ENCODE measurements around the gene PDCL2. TPM values are rescaled to one million over a fixed set of nuclear protein-coding genes. Genes with fewer than 3 reads are reported as not detected.
"Not testable (repeated sequence)": the region's sequence is repeated elsewhere in the genome, so short reads cannot be mapped to it uniquely, and the experiment has no call there.

The PDCL2 gene
- total and polyA plus RNA-seq, 9 donors = not detected

GRCh38 chr4:55600640-55601039 lies 8.6 kb upstream of the PDCL2 start:
- no peak for DNase-seq
- H3K4me1 ChIP-seq (ENCODE audit: control insufficient read depth, insufficient read depth, low read length) = peaks cover 3% of the 10 kb centered on the region
- no peaks in the 10 kb centered on the region for H3K9me3 ChIP-seq (replicated peaks; ENCODE audit: control insufficient read depth, low read depth, low read length)
- no peak overlapping the region for H3K4me3 ChIP-seq (ENCODE audit: low read length)
- H3K27ac ChIP-seq (ENCODE audit: low read length) = no peak overlapping the region
- no peaks in the 10 kb centered on the region for H3K36me3 ChIP-seq (ENCODE audit: control insufficient read depth, insufficient read depth, low read length)
- H3K27me3 ChIP-seq (ENCODE audit: control insufficient read depth, insufficient read depth, low read length) = no peaks in the 10 kb centered on the region

DNA sequence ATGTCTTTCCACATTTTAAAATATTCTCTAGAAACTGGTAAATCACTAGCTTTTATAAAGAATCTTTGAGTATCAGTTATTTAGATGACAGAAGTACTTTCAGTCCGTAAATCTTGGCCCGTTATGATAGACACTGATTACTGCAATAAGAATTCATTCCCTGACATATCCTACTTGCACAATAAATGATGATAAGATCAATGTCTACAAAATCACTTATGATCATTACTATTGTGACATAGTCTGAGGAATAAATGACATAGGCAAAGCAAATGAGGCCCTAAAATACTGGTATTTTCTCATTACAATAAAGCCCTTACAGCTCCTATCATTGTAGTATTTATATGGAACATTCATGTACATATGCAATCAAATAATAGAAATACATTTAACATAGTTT lies 6.6 kb upstream of the PDCL2 start:
- DNase-seq = no peak
- Histone ChIP-seq H3K4me3 (ENCODE audit: low read length) (no peak overlapping the region), H3K27me3 (ENCODE audit: control insufficient read depth, insufficient read depth, low read length) (no peaks in the 10 kb centered on the region), H3K4me1 (ENCODE audit: control insufficient read depth, insufficient read depth, low read length) (no peaks in the 10 kb centered on the region), H3K36me3 (ENCODE audit: control insufficient read depth, insufficient read depth, low read length) (no peaks in the 10 kb centered on the region), H3K27ac (ENCODE audit: low read length) (no peak overlapping the region), H3K9me3 (replicated peaks; ENCODE audit: control insufficient read depth, low read depth, low read length) (no peaks in the 10 kb centered on the region)
- WGBS (ENCODE audit: insufficient coverage) = no CpG with 5 or more reads among the region's 2 CpGs

- 67% methylated on average over 1 of the region's 2 CpGs for WGBS (ENCODE audit: insufficient coverage)
- DNase-seq = no peak
- no peaks in the 10 kb centered on the region for H3K36me3 ChIP-seq (ENCODE audit: control insufficient read depth, insufficient read depth, low read length)
Measured at GRCh38 chr4:55588160-55588559, 3.9 kb downstream of the PDCL2 start.

DNA sequence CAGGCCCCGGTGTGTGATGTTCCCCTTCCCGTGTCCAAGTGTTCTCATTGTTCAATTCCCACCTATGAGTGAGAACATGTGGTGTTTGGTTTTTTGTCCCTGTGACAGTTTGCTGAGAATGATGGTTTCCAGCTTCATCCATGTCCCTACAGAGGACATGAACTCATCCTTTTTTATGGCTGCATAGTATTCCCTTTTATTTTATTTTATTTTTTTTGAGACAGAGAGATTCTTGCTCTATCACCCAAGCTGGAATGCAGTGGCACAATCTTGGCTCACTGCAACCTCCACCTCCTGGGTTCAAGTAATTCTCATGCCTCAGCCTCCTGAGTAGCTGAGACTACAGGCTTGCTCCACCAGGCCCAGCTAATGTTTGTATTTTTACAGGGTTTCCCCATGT lies 9.3 kb downstream of the PDCL2 start:
- H3K27me3 ChIP-seq (ENCODE audit: control insufficient read depth, insufficient read depth, low read length); H3K4me1 ChIP-seq (ENCODE audit: control insufficient read depth, insufficient read depth, low read length); H3K36me3 ChIP-seq (ENCODE audit: control insufficient read depth, insufficient read depth, low read length); H3K4me3 ChIP-seq (ENCODE audit: low read length); H3K9me3 ChIP-seq (replicated peaks; ENCODE audit: control insufficient read depth, low read depth, low read length); H3K27ac ChIP-seq (ENCODE audit: low read length); DNase-seq: not testable (repeated sequence)
- no CpG with 5 or more reads among the region's 2 CpGs for WGBS (ENCODE audit: insufficient coverage)

More at GRCh38 chr4:55588160-55588559, 3.9 kb downstream of the PDCL2 start:
- Histone ChIP-seq H3K27me3 (ENCODE audit: control insufficient read depth, insufficient read depth, low read length) (no peaks in the 10 kb centered on the region), H3K27ac (ENCODE audit: low read length) (no peak overlapping the region), H3K4me3 (ENCODE audit: low read length) (no peak overlapping the region), H3K9me3 (replicated peaks; ENCODE audit: control insufficient read depth, low read depth, low read length) (peaks cover 6% of the 10 kb centered on the region), H3K4me1 (ENCODE audit: control insufficient read depth, insufficient read depth, low read length) (no peaks in the 10 kb centered on the region)

DNA sequence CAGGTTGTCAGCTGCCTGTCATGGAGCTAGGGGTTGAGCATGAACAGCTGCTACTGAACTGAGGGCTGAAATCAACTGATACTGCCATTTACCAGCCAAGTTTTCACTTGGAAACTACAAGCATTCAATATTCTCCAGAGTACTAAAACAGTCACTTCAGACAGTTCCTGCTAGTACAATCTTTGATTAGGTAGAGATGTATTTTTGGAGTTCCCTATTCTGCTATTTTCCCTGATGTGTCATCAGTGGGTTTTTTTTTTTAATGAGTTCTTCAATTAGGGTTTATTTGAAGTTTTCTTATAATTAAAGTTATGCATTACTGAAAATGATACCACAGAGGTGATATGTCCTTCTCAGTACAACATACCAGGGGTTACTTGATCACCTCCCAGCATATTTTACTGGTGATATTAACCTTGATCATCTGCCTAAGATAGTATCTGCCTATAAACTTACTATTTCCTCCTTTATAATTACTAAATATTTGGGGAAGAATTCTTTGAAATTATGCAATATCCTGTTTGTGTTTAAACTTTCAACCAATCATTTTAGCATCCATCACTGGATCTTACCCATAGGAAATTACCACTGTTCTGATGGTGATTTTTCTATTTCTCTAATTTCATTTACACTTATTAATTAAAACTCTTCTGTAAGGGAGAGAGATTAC lies 13.6 kb downstream of the PDCL2 start:
- no peak overlapping the region for H3K27ac ChIP-seq (ENCODE audit: low read length)
- H3K9me3 ChIP-seq (replicated peaks; ENCODE audit: control insufficient read depth, low read depth, low read length) = peaks cover 11% of the 10 kb centered on the region
- H3K4me1 ChIP-seq (ENCODE audit: control insufficient read depth, insufficient read depth, low read length) = no peaks in the 10 kb centered on the region
- H3K36me3 ChIP-seq (ENCODE audit: control insufficient read depth, insufficient read depth, low read length) = no peaks in the 10 kb centered on the region
- no peak overlapping the region for H3K4me3 ChIP-seq (ENCODE audit: low read length)
- no peaks in the 10 kb centered on the region for H3K27me3 ChIP-seq (ENCODE audit: control insufficient read depth, insufficient read depth, low read length)
- DNase-seq = no peak

GRCh38 chr4:55575513-55575912 lies 16.5 kb downstream of the PDCL2 start:
- H3K9me3 ChIP-seq (replicated peaks; ENCODE audit: control insufficient read depth, low read depth, low read length) = peaks cover 9% of the 10 kb centered on the region
- no peaks in the 10 kb centered on the region for H3K36me3 ChIP-seq (ENCODE audit: control insufficient read depth, insufficient read depth, low read length)
- WGBS (ENCODE audit: insufficient coverage) = no CpG with 5 or more reads among the region's 1 CpG
- no peak overlapping the region for H3K27ac ChIP-seq (ENCODE audit: low read length)
- no peaks in the 10 kb centered on the region for H3K27me3 ChIP-seq (ENCODE audit: control insufficient read depth, insufficient read depth, low read length)
- no peak overlapping the region for H3K4me3 ChIP-seq (ENCODE audit: low read length)
- no peak for DNase-seq
- H3K4me1 ChIP-seq (ENCODE audit: control insufficient read depth, insufficient read depth, low read length) = no peaks in the 10 kb centered on the region

DNA sequence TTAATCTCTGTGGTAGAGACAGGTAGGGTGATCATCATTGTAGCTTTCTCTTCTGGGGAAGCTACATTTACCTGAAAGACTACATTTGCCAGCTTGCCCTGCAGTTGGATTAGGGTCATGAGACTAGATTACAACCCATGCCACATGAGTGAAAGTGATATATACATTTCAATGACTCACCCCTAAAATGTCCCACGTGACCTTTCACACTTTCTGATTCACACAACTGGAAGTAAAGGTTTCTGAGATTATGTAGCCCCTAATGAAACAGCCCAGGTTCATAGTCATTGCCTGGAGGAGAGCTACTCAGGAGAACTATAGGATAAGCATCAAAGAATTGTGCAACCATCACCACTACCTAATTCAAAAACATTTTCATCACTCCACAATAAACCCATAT lies 17.8 kb downstream of the PDCL2 start:
- DNase-seq = no peak
- no CpG with 5 or more reads among the region's 1 CpG for WGBS (ENCODE audit: insufficient coverage)
- H3K9me3 ChIP-seq (replicated peaks; ENCODE audit: control insufficient read depth, low read depth, low read length) = peaks cover 9% of the 10 kb centered on the region

GRCh38 chr4:55571806-55572205 lies 20.2 kb downstream of the PDCL2 start:
- Histone ChIP-seq H3K27ac (ENCODE audit: low read length) (no peak overlapping the region), H3K4me3 (ENCODE audit: low read length) (no peak overlapping the region), H3K9me3 (replicated peaks; ENCODE audit: control insufficient read depth, low read depth, low read length) (no peaks in the 10 kb centered on the region), H3K27me3 (ENCODE audit: control insufficient read depth, insufficient read depth, low read length) (no peaks in the 10 kb centered on the region), H3K36me3 (ENCODE audit: control insufficient read depth, insufficient read depth, low read length) (no peaks in the 10 kb centered on the region), H3K4me1 (ENCODE audit: control insufficient read depth, insufficient read depth, low read length) (no peaks in the 10 kb centered on the region)
- no peak for DNase-seq
- WGBS (ENCODE audit: insufficient coverage) = 94% methylated on average over 2 of the region's 3 CpGs

More for the DNA sequence above, 17.8 kb downstream of the PDCL2 start:
- no peaks in the 10 kb centered on the region for H3K4me1 ChIP-seq (ENCODE audit: control insufficient read depth, insufficient read depth, low read length)
- H3K36me3 ChIP-seq (ENCODE audit: control insufficient read depth, insufficient read depth, low read length) = no peaks in the 10 kb centered on the region
- no peak overlapping the region for H3K4me3 ChIP-seq (ENCODE audit: low read length)
- H3K27ac ChIP-seq (ENCODE audit: low read length) = no peak overlapping the region
- H3K27me3 ChIP-seq (ENCODE audit: control insufficient read depth, insufficient read depth, low read length) = no peaks in the 10 kb centered on the region

GRCh38 chr4:55568905-55569504 lies 23.0 kb downstream of the PDCL2 start:
- Histone ChIP-seq H3K27me3 (ENCODE audit: control insufficient read depth, insufficient read depth, low read length) (no peaks in the 10 kb centered on the region), H3K27ac (ENCODE audit: low read length) (no peak overlapping the region), H3K4me1 (ENCODE audit: control insufficient read depth, insufficient read depth, low read length) (no peaks in the 10 kb centered on the region), H3K4me3 (ENCODE audit: low read length) (no peak overlapping the region), H3K36me3 (ENCODE audit: control insufficient read depth, insufficient read depth, low read length) (no peaks in the 10 kb centered on the region), H3K9me3 (replicated peaks; ENCODE audit: control insufficient read depth, low read depth, low read length) (no peaks in the 10 kb centered on the region)
- no peak for DNase-seq
- no CpG with 5 or more reads among the region's 1 CpG for WGBS (ENCODE audit: insufficient coverage)

GRCh38 chr4:55561889-55562288 lies 30.2 kb downstream of the PDCL2 start:
- WGBS (ENCODE audit: insufficient coverage) = no CpG with 5 or more reads among the region's 1 CpG
- peak; percentile 61 for DNase-seq
- no peak overlapping the region for H3K4me3 ChIP-seq (ENCODE audit: low read length)
- H3K36me3 ChIP-seq (ENCODE audit: control insufficient read depth, insufficient read depth, low read length) = no peaks in the 10 kb centered on the region
- no peak overlapping the region for H3K27ac ChIP-seq (ENCODE audit: low read length)
- no peaks in the 10 kb centered on the region for H3K9me3 ChIP-seq (replicated peaks; ENCODE audit: control insufficient read depth, low read depth, low read length)
- no peaks in the 10 kb centered on the region for H3K27me3 ChIP-seq (ENCODE audit: control insufficient read depth, insufficient read depth, low read length)
- no peaks in the 10 kb centered on the region for H3K4me1 ChIP-seq (ENCODE audit: control insufficient read depth, insufficient read depth, low read length)

DNA sequence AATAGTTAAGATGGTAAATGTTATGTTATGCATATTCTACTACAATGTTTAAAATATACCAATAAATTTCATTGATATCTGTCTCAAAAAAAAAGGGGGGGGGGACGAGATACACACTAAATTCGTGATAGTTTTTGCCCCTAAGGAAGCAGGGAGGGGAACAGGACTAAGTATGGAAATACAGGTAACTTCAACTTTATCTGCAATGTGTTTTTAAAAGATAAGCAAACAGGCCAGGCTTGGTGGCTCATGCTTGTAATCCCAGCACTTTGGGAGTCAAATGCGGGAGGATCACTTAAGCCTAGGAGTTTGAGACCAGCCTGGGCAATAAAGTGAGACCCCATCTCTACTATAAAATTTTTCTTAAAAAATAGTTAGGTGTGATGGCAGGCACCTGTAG lies 31.9 kb downstream of the PDCL2 start:
- no CpG with 5 or more reads among the region's 3 CpGs for WGBS (ENCODE audit: insufficient coverage)
- Histone ChIP-seq H3K9me3 (replicated peaks; ENCODE audit: control insufficient read depth, low read depth, low read length) (no peaks in the 10 kb centered on the region), H3K27me3 (ENCODE audit: control insufficient read depth, insufficient read depth, low read length) (no peaks in the 10 kb centered on the region), H3K4me1 (ENCODE audit: control insufficient read depth, insufficient read depth, low read length) (no peaks in the 10 kb centered on the region), H3K36me3 (ENCODE audit: control insufficient read depth, insufficient read depth, low read length) (no peaks in the 10 kb centered on the region), H3K27ac (ENCODE audit: low read length) (no peak overlapping the region), H3K4me3 (ENCODE audit: low read length) (no peak overlapping the region)
- DNase-seq = no peak
